IPS DF 19.7 (cell line): ENCODE results near the gene METAP1D.
"Not testable (repeated sequence)": the region's sequence is repeated elsewhere in the genome, so short reads cannot be mapped to it uniquely, and the experiment has no call there.

ENCODE experiments used
- DNase-seq: peaks from one replicate; pipeline ENCODE4 v3.0.0-alpha.2; 2013; ENCODE audit warnings: low read depth, low spot score

Gene METAP1D

DNA sequence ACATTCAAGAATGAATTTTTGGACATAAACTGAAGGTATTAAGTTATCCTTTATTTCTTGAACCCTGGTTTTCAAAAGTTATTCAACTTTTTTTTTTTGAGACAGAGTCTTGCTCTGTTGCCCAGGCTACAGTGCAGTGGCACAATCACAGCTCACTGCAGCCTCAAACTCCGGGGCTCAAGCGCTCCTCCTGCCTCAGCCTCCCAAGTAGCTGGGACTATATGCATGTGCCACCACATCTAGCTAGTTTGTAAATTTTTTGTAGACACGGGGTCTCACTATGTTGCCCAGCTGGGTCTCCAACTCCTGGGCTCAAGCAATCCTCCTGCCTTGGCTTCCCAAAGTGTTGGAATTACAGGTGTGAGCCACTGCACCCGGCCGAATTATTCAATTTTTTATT is 2.7 kb upstream of the METAP1D start:
- not testable (repeated sequence) for DNase-seq

DNA sequence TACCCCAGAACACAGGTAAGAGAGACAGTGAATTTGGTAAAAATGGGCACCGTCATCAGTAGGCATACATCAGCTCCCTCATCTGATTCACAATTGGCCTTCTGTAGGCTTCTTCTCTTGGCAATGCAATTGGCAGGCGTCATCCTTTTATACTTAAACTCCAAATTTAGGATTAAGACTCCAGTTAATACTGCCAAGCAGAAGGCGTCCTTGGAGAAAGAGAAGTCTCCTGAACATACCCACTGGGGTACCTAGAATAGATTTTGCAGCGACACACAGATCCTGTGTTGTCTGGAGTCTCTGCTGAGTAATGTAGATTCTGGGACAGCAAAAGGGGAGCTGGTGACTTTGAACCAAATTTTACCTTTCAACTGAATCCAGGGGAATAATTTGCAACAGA is 592 bp upstream of the METAP1D start:
- no peak for DNase-seq

DNA sequence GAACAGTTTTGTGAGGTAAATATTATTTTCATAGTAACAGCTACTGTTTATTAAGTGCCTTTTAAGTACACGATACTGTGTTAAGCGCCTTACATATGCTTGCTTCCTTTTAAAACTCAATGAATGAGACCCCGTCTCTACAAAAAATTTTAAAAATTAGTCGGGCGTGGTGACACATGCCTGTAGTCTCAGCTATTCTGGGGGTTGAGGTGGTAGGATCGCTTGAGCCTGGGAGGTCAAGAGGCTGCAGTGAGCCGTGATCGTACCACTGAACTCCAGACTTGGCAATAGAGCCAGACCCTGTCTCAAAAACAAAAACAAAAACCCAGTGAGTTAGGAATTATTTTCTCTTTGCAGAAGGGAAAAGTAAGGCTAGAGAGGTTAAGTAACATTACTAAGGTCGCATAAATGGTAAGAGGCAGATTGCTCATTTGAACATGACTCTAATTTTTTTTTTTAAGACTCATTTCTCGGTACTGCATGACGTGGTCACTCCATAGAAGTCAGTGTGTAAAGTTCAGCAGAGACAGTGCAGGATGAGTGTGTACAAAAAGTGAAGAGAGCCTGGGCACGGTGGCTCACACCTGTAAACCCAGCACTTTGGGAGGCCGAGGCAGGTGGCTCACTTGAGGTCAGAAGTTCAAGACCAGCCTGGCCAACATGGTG is 1.1 kb downstream of the METAP1D start:
- no peak for DNase-seq

DNA sequence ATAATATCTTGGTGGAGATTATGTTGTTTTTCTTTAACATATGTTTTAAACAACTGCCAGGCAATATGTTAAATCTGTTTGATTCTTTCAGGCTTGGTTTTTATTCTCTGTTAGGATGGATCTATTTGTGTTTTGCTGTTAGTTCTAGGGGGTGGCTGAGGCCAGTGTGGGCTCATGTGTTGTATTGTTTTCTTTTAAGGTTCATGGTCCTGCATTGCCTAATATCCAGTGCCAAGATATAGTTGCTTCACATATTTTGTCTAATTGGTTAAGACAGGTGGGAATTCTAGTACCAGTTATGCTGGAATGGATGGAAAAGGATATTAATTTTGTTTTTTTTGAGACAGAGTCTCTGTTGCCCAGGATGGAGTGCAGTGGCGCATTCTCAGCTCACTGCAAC is 7.6 kb downstream of the METAP1D start:
- DNase-seq, result no peak

DNA sequence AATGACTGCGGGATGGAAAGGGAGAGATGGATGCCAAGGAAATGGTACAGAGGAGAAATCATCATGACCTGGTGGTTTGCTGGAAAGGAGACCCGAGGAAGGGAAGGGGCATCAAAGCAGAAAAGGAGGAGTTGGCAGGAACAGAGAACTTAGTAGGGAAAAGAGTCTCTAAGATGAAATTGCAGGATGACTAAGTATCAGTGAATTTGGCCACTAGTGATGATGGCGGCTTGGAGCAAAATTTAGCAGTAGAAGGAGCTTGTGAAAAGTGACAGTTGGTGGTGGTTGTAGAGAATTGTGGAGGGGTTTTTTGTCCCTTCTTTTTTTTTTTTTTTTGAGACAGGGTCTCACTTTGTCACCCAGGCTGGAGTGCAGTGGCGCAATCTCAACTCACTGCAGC is 10.1 kb downstream of the METAP1D start:
- no peak for DNase-seq

DNA sequence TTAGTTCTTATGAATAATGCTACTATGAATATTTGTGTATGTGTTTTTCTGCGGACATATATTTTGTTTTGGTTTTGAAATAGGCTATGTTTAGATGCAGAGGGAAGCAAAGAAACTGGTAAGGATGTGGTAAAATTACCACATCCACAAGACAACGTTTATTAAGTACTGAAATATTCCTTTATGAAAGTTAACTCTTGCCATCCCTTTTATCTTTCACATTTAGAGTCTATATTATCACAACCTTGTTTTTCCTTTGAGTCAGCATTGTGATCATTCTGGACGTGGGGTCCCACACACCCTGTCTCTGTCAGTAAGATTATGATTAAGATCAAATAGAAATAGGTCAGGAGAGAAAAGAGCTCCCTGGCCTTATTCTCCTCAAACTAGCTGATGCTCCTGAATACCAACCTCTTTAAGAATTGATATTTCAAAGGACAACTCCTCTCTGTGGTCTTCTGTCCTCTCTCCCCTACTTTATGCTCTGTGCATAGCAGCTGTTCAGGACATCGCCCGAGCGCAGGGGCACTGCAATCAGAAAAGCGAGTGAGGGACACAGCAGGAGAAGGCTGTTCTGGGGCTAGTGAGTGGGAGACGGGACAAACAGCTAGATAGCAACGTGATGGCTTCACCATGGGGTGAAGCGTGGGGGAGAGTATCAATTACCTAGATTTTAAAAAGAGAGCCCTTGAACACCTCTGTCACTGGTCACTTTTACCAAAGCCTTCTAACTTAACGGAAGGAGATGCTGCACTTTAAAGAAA is 12.2 kb downstream of the METAP1D start:
- DNase-seq, result no peak

DNA sequence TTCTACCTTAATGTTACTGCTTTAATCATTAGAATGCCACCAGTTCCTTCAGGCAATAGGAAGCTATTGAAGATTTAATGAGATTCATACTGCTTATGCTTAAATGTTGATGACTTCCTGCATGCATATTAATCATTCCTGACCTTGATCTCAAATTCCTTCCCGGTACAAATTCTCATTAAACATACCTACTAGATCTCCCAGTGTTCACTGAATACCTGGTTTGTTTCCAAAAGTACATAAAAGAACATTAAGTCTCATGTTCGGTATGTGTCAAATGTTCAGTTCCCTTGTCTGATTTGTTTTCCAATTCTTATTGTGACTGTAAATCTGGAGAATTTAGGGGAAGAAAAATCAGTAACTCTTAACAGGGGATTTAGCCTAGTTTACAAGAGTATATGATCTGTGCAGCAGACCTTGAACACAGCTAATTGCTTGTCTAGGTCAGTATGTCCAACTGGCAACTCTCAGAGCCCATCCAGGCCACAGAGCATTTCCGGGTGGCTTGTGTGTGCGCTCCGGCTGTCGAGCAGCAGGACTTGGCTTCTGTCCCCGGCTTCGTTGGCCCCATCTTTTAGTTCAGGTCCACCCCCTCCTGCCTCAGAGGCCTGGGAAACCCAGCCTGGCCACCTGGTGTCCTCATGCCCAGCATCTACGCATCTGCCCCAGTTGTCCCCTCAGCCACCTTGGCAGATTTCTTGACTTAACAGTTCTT is 13.1 kb downstream of the METAP1D start:
- DNase-seq, result no peak

DNA sequence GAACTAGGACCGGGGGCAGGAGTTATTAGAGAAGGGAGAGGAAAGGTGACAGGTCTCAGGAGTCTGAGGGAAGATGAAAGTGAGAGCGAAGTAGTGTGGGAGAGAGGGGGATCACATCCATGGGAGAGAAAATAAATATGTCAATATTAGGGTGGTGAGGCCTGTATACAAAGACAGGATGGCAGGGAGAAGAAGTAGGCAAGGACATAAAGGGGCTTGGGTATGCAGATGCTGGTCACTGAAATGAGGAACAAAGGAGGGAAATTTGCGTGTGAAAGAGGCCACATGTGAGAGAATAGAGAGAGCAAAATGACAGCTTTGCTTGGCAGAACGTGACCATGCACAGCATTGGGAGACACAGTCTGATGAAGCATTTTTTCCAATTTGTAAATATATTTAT is 13.6 kb downstream of the METAP1D start:
- no peak for DNase-seq

DNA sequence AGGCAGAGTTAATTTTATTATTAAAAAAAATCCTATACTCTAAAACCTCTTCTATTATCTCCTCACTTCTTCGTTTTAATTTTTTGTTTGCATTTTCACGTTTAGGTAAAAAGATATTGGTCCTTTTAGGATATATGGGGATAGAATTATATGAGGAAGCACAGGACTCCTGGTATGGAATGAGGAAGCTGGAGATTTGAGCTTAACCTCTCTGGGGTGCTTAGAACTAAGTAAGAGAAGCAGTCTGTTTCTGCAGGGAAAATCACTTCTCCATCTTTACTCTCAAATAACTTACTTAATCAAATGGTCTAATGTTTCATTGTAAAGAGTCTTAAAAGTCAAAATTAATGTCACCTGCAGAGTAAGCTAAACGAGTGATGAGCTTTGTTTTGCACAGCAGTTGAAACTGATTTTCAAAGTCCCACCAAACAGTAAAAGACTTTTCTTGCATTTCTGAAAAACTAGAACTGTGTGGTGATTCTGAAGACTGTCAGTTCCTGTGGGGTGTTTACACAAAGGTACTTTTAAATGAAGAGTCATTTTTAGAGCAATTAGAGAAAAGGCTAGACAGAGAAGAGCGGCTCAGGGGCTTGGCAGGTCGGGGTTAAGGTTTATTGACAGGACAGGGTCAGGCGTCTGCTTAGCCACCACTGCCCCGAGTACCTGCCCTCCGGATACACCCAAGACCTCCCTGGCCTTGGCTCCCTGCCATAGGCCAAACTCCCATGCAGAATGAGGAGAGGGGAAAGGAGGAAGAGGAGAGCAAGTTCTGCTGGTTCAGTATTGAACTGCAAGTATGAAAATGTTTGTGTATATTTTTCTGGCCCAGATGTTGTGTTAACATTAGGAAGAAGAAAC is 21.6 kb downstream of the METAP1D start:
- DNase-seq, result no peak

DNA sequence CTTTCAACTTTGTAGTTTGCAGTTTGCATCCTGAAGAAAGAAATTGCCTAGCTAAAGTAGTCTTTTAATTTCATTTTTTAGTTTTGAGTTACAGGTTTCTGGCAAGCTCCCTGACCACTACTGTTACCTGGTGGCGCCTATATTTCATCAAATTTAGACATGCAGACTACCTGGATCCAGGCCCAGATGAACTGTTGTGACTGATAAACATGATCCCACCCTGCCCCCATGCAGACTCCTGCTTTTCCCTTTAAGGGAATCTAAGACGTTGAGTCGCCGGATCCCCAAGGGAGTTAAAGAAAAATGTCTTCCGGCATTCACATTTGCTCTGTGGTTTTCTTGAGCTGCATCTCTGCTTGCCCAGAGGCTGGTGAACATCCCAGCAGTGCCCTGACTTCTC is 22.2 kb downstream of the METAP1D start:
- DNase-seq, result no peak

DNA sequence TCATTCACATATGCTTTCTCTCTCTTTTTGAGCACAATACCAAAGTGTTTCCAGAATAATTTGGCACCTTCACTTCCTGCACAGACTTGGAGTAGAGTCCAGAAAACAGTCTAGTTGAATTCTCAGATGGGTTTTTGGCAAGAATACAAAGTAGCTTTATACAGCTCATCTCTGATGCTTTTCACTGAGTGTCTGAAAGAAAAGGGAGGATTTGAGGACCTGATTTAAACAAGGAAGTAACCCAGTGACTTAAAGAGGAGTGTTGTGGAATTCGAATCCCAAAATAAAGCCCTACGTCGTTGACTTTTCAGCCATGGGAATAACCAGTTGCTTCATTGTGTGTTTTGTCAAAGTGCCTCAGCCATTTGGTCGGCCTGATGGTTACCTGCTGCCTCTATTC is 31.8 kb downstream of the METAP1D start:
- no peak for DNase-seq

DNA sequence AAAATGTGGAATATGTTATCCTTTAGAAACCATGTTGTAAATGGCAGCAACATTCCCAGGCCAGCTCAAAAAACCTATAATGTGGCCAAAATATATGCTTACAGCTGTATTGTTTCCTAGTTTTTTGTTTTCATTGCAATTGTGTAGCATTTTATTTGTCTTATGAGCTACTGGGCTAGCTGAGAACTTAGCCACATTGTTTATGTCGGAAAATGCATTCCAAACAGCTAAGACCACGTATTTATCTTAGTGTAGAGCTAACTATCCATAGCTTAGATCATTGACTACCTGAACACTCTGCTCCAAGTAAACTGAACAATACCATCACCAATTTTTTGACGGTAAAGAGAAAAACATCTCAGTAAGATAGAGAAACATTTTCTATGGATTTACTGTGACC is 38.4 kb downstream of the METAP1D start:
- DNase-seq, result no peak

DNA sequence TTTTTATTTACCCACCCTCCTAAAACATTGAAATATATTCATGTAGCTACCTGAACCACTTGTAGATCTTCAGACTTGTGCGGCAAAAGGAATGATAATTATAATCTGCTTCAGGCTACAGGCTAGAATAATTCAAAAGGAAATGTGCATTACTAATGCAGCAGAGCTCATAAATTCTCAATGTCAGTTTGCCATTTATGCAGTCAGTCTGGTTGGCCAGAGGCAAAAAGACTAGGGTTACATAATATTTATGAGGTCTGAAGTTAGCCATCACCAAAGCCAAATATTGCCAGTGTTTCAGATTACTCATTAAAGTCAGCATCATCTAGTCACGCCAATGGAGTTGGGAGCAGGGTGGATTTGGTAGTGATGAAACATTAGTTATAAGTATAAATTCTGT is 38.9 kb downstream of the METAP1D start:
- DNase-seq, result no peak

DNA sequence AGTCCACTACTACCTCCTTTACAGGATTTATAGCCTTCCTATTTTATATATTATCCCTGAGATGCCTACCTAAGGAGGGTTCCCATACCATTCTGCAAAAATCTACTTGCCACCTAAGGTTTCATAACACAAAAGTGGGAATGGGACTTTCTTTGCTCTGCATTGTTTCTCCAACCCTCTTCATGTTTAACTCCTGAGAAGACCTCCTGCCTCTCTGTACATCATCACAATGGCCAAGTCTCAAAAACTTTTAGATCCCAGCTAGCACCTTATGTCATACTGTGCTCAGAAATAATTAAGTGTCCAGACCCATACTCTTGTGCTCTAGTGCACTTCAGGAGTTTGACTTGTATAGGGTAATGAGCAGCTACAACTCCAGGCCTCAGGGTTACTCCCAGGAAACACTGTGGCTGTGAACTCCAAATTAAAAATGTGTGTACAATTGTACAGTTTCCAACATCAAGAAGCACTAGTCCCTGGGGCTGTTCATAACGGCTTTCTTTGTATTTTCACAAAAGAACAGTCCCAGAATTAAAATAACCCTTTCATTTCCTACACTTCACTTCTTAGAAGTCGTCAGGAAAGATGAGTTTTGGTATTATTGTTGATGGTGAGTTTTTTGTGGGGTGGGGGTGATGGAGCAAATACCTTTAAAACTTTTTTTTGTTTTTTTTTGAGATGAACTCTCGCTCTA is 39.4 kb downstream of the METAP1D start:
- DNase-seq, result no peak

DNA sequence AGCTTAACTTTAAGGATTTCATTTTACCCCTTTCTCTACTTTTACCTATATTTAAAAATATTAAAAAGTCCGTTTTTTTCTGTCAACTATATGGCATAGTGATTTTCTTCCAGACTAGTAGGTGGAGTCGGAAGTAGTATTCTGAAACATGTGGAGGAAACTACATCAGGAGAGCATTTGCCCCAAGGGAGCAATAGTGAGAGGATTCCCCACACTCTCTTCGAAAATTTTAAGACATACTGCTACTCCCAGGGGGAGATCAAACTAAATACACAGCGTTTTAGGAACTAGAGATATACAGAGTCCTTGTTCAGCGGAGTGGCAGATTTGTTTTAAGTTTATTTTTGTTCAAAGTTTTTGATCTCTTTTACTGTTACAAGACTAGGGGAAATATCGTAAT is 40.6 kb downstream of the METAP1D start:
- DNase-seq, result no peak

DNA sequence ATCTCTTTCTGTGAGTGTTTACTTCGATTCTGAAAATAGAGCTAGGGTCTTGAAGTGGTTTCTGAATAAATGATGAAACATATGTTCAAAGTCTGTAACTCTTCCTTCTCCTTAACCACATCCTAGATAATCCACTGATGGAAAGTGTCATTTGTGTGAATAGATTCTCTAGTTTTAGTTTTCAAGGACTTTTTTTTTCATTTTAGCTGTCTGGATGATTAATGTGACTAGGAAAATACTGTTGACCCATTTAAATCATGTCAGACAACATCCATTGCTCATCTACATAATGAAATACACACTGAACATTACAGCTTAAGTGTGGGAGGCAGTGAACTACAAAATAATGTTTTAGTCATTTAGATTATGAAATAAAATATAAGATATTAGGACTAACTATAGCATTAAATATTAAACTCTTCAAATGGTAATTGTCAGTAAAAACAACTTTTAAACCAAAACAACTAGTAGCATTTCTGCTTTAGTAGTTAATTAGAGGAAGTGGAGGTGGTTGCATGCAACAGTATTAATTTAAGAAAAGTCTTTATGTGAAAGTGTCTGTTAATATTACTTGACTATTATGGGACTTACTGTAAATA is 46.4 kb downstream of the METAP1D start:
- DNase-seq, result no peak

DNA sequence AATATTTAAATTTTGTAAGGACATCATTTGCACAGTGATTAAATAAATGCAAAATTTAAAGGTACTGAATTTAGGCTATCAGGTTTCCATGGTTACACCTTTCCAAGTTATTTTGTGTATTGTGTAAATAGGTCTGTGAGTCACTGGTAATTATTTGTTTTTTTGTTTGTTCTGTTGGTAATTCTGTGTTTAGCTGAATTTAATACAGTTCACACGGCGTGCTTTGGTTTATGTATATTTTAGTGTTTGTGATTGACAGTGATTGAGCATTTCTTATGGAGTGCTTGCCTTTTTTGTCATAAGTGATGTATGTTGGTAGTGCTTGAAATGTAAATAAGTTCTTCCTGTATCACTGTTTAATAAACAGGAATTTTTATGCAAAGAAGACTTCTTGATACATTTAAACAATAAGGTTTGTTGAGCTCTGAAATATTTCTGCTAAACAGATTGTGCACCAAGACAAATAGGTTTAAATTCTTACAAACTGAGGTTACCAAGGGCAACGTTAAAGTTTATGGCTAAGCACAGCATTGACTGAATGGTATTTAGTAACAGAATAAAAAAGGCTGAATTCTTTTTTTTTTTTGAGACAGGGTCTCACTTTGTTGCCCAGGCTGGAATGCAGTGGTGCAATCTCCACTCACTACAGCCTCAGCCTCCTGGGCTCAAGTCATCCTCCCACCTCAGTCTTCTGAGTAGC is 47.3 kb downstream of the METAP1D start:
- no peak for DNase-seq

DNA sequence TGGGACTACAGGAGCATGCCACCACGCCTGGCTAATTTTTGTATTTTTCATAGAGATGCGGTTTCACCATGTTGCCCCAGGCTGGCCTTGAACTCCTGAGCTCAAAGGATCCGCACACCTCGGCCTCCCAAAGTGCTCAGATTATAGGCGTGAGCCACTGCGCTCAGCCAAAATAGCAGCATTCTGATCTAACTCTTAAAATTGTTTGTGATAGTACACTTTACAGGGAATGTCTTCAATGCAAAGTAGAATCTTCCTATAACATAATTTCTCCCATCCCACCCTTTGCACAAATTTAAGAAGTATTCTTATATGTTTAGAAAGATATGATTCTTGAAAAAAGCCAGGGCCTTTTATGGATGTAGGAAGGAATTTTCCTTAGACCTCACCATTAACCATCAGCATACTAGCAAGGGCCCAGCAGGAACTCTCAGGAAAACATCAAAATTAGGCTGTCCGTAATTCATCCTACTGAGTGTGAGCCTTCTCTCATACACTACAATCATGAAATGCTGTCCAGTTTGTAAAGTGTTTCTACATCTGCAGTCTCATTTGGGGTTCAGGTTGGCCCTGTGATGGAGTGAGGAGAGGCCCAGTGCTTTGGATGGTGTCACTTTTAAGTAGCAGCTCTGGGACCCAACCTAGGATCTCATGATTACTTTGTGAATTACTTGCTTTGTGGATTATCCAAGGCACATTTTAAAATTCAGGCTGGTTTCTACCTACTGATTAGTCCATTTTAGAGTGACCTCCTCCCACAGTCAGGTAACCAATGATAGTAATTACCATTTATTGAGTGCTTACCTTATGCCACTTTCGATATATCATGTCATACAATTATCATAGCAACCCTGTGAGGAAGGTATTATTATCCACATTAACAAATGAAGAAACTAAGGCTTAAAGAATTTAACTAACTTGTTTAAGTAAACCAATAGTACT is 48.1 kb downstream of the METAP1D start:
- DNase-seq, result no peak
